Cardiac muscle cell (in vitro differentiated cells and primary cell): ENCODE measurements around the gene DPH2. TPM values are rescaled to one million over a fixed set of nuclear protein-coding genes. Genes with fewer than 3 reads are reported as not detected.
A peak's percentile ranks its signal among the peaks of the same experiment; 100 is the strongest.

Source experiments
- DNase-seq, 2 donors: peaks; one replicate each; pipeline versions ENCODE4 v3.0.0 to v3.0.0-alpha.2; 2010 to 2017; ENCODE audit warnings: low read depth in 1 of 2, low spot score in 1 of 2
- H3K27ac ChIP-seq: fragments of 200-600 bp; sonication (generic); 2 replicates; pipeline ENCODE4 v1.5.1; 2016
- H3K27me3 ChIP-seq: fragments of 200-600 bp; sonication (generic); 2 replicates; pipeline ENCODE4 v1.6.0; 2016; ENCODE audit warnings: control low read depth
- H3K36me3 ChIP-seq: fragments of 200-600 bp; sonication (generic); 2 replicates; pipeline ENCODE4 v1.5.1; 2016; ENCODE audit warnings: control low read depth
- H3K4me1 ChIP-seq: fragments of 200-600 bp; sonication (generic); 2 replicates; pipeline ENCODE4 v1.8.1; 2017; ENCODE audit warnings: low read depth, mild to moderate bottlenecking, mixed run types
- H3K4me3 ChIP-seq: fragments of 200-600 bp; sonication (generic); 2 replicates; pipeline ENCODE4 v1.5.1; 2016; ENCODE audit warnings: mild to moderate bottlenecking
- H3K9me3 ChIP-seq: fragments of 200-600 bp; sonication (generic); 2 replicates; pipeline ENCODE4 v1.5.1; 2017; ENCODE audit warnings: low read depth, mild to moderate bottlenecking, control low read depth
- polyA plus RNA-seq: library from polyadenylated mRNA; unstranded; fragments of >200 nt; fragmentation: Nextera tagmentation; extraction: Ambion mirVana; gene quantifications from 2 replicates; pipeline ENCODE4 v1.2.1, GENCODE V29; 2016
- total RNA-seq: library from RNA; depleted of rRNA; stranded (reverse); fragments of >200 nt; gene quantifications from 2 replicates; pipeline ENCODE4 v1.2.3, GENCODE V29; 2016
- TF ChIP-seq, protein P1 (sequence below): IDR thresholded peaks from 2 replicates; pipeline ENCODE4 v1.5.1; 2012; ENCODE audit warnings: low read depth, mild to moderate bottlenecking, low read length

Gene DPH2
- total and polyA plus RNA-seq, 2 experiments from 2014 or later: 20.7 to 21.5 TPM

DNA sequence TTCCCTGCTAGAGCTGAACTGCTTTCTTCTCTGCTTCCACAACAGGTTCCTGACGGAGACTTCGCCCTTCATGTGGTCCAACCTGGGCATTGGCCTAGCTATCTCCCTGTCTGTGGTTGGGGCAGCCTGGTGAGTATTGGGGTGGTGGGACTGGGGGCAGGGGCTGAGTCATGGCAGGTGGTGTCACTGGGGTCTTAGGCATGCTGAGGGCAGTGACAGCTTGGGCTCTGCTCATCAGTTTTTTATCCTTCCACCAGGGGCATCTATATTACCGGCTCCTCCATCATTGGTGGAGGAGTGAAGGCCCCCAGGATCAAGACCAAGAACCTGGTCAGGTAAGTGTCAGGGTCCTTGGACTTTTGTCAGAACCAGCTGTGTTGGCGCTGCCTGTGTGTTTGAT lies 6.2 kb downstream of the DPH2 start:
- TF ChIP-seq, protein P1, sequence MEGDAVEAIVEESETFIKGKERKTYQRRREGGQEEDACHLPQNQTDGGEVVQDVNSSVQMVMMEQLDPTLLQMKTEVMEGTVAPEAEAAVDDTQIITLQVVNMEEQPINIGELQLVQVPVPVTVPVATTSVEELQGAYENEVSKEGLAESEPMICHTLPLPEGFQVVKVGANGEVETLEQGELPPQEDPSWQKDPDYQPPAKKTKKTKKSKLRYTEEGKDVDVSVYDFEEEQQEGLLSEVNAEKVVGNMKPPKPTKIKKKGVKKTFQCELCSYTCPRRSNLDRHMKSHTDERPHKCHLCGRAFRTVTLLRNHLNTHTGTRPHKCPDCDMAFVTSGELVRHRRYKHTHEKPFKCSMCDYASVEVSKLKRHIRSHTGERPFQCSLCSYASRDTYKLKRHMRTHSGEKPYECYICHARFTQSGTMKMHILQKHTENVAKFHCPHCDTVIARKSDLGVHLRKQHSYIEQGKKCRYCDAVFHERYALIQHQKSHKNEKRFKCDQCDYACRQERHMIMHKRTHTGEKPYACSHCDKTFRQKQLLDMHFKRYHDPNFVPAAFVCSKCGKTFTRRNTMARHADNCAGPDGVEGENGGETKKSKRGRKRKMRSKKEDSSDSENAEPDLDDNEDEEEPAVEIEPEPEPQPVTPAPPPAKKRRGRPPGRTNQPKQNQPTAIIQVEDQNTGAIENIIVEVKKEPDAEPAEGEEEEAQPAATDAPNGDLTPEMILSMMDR: no peak
- Histone ChIP-seq H3K4me1 (no peaks in the 10 kb centered on the region), H3K36me3 (peaks cover 11% of the 10 kb centered on the region), H3K27me3 (no peaks in the 10 kb centered on the region), H3K9me3 (no peaks in the 10 kb centered on the region), H3K4me3 (peak overlapping the region; percentile 62), H3K27ac (no peak overlapping the region)
- no peak for DNase-seq

DNA sequence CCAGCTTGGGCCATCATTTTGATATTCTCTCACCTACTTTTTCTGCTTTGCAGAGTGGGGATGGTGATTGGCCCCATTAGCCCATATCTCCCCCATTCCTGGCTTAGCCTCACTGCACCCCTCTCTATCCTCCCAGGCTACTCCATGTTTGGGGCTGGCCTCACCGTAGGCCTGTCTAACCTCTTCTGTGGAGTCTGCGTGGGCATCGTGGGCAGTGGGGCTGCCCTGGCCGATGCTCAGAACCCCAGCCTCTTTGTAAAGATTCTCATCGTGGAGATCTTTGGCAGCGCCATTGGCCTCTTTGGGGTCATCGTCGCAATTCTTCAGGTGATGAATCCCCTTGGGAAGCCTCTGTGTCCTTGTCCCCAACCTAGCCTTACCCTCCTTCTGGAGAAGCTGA lies 7.1 kb downstream of the DPH2 start:
- TF ChIP-seq, protein P1: no peak
- no peak overlapping the region for H3K27ac ChIP-seq
- DNase-seq: no peak
- no peaks in the 10 kb centered on the region for H3K27me3 ChIP-seq
- H3K36me3 ChIP-seq: peaks cover 11% of the 10 kb centered on the region
- no peak overlapping the region for H3K4me3 ChIP-seq
- no peaks in the 10 kb centered on the region for H3K9me3 ChIP-seq
- no peaks in the 10 kb centered on the region for H3K4me1 ChIP-seq

DNA sequence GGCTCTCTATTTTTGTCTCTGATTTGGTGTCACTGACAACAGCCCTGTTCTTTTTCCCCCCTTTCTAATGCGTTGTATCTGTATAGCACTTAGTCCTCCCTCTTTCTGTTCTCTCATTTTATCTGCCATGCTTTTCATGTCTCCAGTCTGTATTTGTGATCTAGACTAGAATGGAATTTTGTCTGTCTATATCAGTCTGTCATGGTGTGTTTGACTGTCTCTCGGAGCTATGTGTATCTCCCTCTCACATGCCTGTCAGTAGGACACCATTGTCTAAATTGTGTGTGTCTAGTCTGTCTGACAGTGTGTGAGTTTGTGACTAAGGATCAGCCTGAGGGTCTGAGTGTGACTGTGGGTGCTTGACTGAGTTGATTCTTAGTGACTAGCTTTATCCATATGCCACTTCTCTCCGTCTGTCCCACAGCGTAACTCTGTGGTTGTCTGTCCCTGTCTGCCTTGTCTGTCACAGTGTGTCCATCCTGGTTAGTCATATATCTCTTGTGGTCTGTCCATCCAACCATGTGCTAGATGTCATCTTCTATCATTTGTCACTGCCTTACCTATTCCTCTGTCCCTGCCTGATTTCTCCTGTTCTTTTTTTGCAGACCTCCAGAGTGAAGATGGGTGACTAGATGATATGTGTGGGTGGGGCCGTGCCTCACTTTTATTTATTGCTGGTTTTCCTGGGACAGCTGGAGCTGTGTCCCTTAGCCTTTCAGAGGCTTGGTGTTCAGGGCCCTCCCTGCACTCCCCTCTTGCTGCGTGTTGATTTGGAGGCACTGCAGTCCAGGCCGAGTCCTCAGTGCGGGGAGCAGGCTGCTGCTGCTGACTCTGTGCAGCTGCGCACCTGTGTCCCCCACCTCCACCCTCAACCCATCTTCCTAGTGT lies 7.8 kb downstream of the DPH2 start:
- DNase-seq: no peak
- Histone ChIP-seq H3K27me3 (no peaks in the 10 kb centered on the region), H3K4me1 (no peaks in the 10 kb centered on the region), H3K36me3 (peaks cover 11% of the 10 kb centered on the region), H3K4me3 (no peak overlapping the region), H3K27ac (no peak overlapping the region), H3K9me3 (no peaks in the 10 kb centered on the region)
- TF ChIP-seq, protein P1: no peak

DNA sequence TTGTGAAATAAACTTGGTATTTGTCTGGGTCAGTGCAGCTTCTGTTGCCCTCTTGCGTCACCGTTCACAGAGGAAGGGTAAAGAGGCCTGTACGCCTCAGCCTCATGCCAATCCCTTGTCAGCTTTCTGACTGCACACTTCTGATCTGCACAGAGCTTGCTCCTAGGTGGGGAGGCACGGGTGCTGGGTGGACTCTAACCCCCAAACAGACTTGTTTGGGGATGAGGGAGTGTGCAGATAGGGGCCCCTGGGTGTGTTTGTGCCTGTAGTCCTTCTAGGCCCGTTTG lies 8.4 kb downstream of the DPH2 start:
- H3K27ac ChIP-seq: no peak overlapping the region
- H3K36me3 ChIP-seq: peaks cover 11% of the 10 kb centered on the region
- no peaks in the 10 kb centered on the region for H3K9me3 ChIP-seq
- no peaks in the 10 kb centered on the region for H3K27me3 ChIP-seq
- H3K4me1 ChIP-seq: no peaks in the 10 kb centered on the region
- TF ChIP-seq, protein P1: no peak
- H3K4me3 ChIP-seq: peak overlapping the region; percentile 72
- DNase-seq: no peak

DNA sequence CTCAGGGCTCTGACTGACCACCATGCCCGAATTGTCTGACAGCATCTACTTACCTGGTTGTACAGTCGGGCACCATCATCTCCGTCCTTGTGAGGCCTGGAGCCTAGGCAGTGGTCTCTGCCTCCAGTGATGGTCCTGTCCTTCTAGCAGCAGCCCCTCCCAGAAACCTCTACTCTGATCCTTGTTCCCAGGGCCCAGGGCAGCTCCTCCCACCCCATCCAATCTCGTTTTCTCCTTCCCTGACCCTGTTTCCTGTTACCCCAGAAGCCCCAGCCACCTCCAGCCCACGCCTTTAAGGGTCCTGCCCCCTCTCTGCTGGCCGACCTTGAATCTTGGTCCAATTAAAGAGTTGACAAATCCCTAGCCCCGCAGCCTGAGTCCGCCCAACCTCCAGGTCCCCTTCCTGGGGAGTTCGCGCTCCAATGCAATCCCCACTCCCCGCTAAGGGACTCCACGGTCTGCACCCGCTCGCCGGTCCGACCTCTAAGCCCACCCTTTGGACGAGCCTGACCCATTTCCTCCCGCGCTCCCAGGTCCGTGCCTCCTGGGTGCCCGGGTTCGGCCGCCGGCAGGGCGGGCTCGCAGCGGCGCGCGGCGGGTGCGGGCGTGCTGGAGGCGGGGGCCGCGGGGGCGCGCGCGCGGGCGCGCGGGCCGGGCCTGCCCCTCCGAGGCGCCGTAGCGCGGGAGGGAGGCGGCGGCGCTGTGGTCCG lies 8.9 kb downstream of the DPH2 start, which contains the start of gene B4GALT2:
Gene B4GALT2, plus strand, starts transcription at position 660 of the 710 bp plus-strand sequence. CDS start 1,951 bp downstream, outside the sequence.
- peaks cover 11% of the 10 kb centered on the region for H3K36me3 ChIP-seq
- H3K4me3 ChIP-seq: peak within 1 kb of the TSS; percentile 92
- no peaks in the 10 kb centered on the region for H3K4me1 ChIP-seq
- H3K9me3 ChIP-seq: no peaks in the 10 kb centered on the region
- no peaks in the 10 kb centered on the region for H3K27me3 ChIP-seq
- TF ChIP-seq, protein P1: no peak
- DNase-seq: peak; percentile 45 to 46
- no peak within 1 kb of the TSS for H3K27ac ChIP-seq
